HG03442 (cell line): Measurements from ENCODE around the gene CYBA.

Experiments used
- ATAC-seq: cut with Tn5 transposase; IDR thresholded peaks from one replicate; pipeline ENCODE4 v1.9.1; 2021; ENCODE audit warnings: mild to moderate bottlenecking, moderate library complexity; ENCODE audit not compliant: unreplicated experiment

Gene CYBA

GRCh38 chr16:88631920-88632586 is 18.8 kb downstream of the CYBA start:
- ATAC-seq: no peak

- ATAC-seq: no peak
These were observed 19.5 kb downstream of the CYBA start for GRCh38 chr16:88631384-88631783.

- ATAC-seq: no peak
These were observed 19.9 kb downstream of the CYBA start for GRCh38 chr16:88630941-88631340.

- no peak for ATAC-seq
These were observed 20.4 kb downstream of the CYBA start for GRCh38 chr16:88630433-88630832.

- no peak for ATAC-seq
These were observed 21.0 kb downstream of the CYBA start for GRCh38 chr16:88629835-88630234.

GRCh38 chr16:88628512-88628974 is 22.3 kb downstream of the CYBA start:
- no peak for ATAC-seq

- ATAC-seq: no peak
These were observed 23.1 kb downstream of the CYBA start for GRCh38 chr16:88627531-88628411.

GRCh38 chr16:88626646-88627045 is 24.2 kb downstream of the CYBA start:
- ATAC-seq: no peak

GRCh38 chr16:88624977-88625576 is 25.8 kb downstream of the CYBA start:
- no peak for ATAC-seq

GRCh38 chr16:88624481-88624880 is 26.4 kb downstream of the CYBA start:
- no peak for ATAC-seq

GRCh38 chr16:88623858-88624257 is 27.0 kb downstream of the CYBA start:
- no peak for ATAC-seq

- ATAC-seq: no peak
These were observed 28.0 kb downstream of the CYBA start for GRCh38 chr16:88622866-88623265.

GRCh38 chr16:88622125-88622524 is 28.7 kb downstream of the CYBA start:
- ATAC-seq: no peak

GRCh38 chr16:88619859-88620815 is 30.7 kb downstream of the CYBA start:
- ATAC-seq: no peak

GRCh38 chr16:88618956-88619667 is 31.7 kb downstream of the CYBA start:
- no peak for ATAC-seq

GRCh38 chr16:88618182-88618955 is 32.5 kb downstream of the CYBA start:
- no peak for ATAC-seq

- ATAC-seq: no peak
These were observed 33.4 kb downstream of the CYBA start for GRCh38 chr16:88617268-88618031.

GRCh38 chr16:88616736-88617135 is 34.1 kb downstream of the CYBA start:
- no peak for ATAC-seq
